H1 (cell line): ENCODE results near the gene DTWD2.

Experiments used
- ATF3 ChIP-seq: IDR thresholded peaks from 2 replicates; pipeline ENCODE4 v1.6.1; 2011; ENCODE audit warnings: low read depth, mild to moderate bottlenecking, low read length; ENCODE audit not compliant: insufficient read depth
- CHD2 ChIP-seq: IDR thresholded peaks from 2 replicates; pipeline ENCODE4 v1.6.1; 2012; ENCODE audit warnings: low read length, improper control_type of control experiment
- EP300 ChIP-seq, 2 experiments: IDR thresholded peaks; 1 replicate in 1 of 2; 2 replicates in 1 of 2; pipeline ENCODE4 v1.6.1; 2011 to 2012; ENCODE audit warnings: low read depth in 2 of 2, low read length in 2 of 2, mild to moderate bottlenecking in 2 of 2, borderline replicate concordance in 1 of 2, inconsistent platforms in 1 of 2, moderate library complexity in 1 of 2
- MAFK ChIP-seq: IDR thresholded peaks from 2 replicates; pipeline ENCODE4 v1.6.1; 2012; ENCODE audit warnings: low read depth, mild to moderate bottlenecking, improper control_type of control experiment, low read length
- POLR2A ChIP-seq, 2 experiments: IDR thresholded peaks; 1 replicate in 1 of 2; 2 replicates in 1 of 2; pipeline ENCODE4 v1.6.1; 2011; ENCODE audit warnings: low read depth in 2 of 2, low read length in 2 of 2, mild to moderate bottlenecking in 2 of 2; ENCODE audit errors: control extremely low read depth in 1 of 2
- POLR2AphosphoS5 ChIP-seq: IDR thresholded peaks from 2 replicates; pipeline ENCODE4 v1.6.1; 2011; ENCODE audit warnings: low read depth, low read length
- RNF2 ChIP-seq: fragments of 200-900, 300-1000 bp; sonication (generic); IDR thresholded peaks from 2 replicates; pipeline ENCODE4 v1.7.1; 2016; ENCODE audit warnings: borderline replicate concordance, low read depth, mild to moderate bottlenecking, antibody characterized with exemption, low read length; ENCODE audit not compliant: poor library complexity, severe bottlenecking; ENCODE audit errors: missing control alignments

- TF ChIP-seq POLR2A (IDR thresholded peaks at IDR 0.05; ENCODE audit: control extremely low read depth in 1 of 2, low read depth in 2 of 2, low read length in 2 of 2) (no peak), EP300 (IDR thresholded peaks at IDR 0.05; ENCODE audit: borderline replicate concordance in 1 of 2, low read depth in 2 of 2, low read length in 2 of 2) (no peak), MAFK (no peak), CHD2 (no peak), RNF2 (no peak), ATF3 (no peak), POLR2AphosphoS5 (no peak)
Observed at GRCh38 chr5:118905196-118905595, 83.2 kb downstream of the DTWD2 start.
